Activated CD8-positive, alpha-beta T cell treated with anti-CD3 and anti-CD28 coated beads for 36 hours (primary cell): ENCODE measurements around the gene HNRNPUL1. TPM values are rescaled to one million over a fixed set of nuclear protein-coding genes. Genes with fewer than 3 reads are reported as not detected.

Experiments used
- ATAC-seq: fragments of 200-7000 bp; cut with Tn5 transposase; one replicate; pipeline ENCODE4 v1.10.0; 2021; ENCODE audit warnings: mild to moderate bottlenecking, moderate library complexity
- CTCF ChIA-PET: fragments of 350-600 bp; sonication (Branson Sonifier 250); formaldehyde crosslinking; loops from one replicate; lab custom pipeline; 2021; ENCODE audit warnings: antibody characterized with exemption; lab: Charles Lee
- POLR2A ChIA-PET: fragments of 350-600 bp; sonication (Branson Sonifier 250); formaldehyde crosslinking; loops from one replicate; lab custom pipeline; 2021; ENCODE audit warnings: antibody characterized with exemption; lab: Charles Lee
- DNase-seq: peaks from one replicate; pipeline ENCODE4 v3.0.0-alpha.2; 2020
- H3K27ac Mint-ChIP-seq: one replicate; pipeline ENCODE4 v1.8.0; 2021; ENCODE audit warnings: mild to moderate bottlenecking, mixed read lengths
- H3K27me3 Mint-ChIP-seq: one replicate; pipeline ENCODE4 v1.8.0; 2021; ENCODE audit warnings: mixed read lengths
- H3K36me3 Mint-ChIP-seq: one replicate; pipeline ENCODE4 v1.8.0; 2021; ENCODE audit warnings: low read depth, mixed read lengths
- H3K4me1 Mint-ChIP-seq: one replicate; pipeline ENCODE4 v1.8.0; 2021; ENCODE audit warnings: low read depth, mixed read lengths
- H3K4me3 Mint-ChIP-seq: one replicate; pipeline ENCODE4 v1.8.0; 2021; ENCODE audit warnings: mild to moderate bottlenecking, moderate library complexity, mixed read lengths
- H3K9me3 Mint-ChIP-seq: one replicate; pipeline ENCODE4 v1.8.0; 2021; ENCODE audit warnings: mixed read lengths
- intact Hi-C: fragments of 100-400 bp; cut with micrococcal nuclease; formaldehyde crosslinking; loops from one replicate; pipeline ENCODE4 v1.10.0; 2022
- total RNA-seq, 2 experiments: library from RNA; stranded (reverse); gene quantifications; one replicate each; pipeline ENCODE4 v1.2.3, GENCODE V29; 2021
- TF ChIP-seq, protein P1 (sequence below): fragments of 200-600 bp; IDR thresholded peaks from one replicate; pipeline ENCODE4 v1.8.0; 2022; ENCODE audit warnings: antibody characterized with exemption, mild to moderate bottlenecking

The HNRNPUL1 gene
- total RNA-seq, 2 experiments from 2014 or later: 257 to 259 TPM

DNA sequence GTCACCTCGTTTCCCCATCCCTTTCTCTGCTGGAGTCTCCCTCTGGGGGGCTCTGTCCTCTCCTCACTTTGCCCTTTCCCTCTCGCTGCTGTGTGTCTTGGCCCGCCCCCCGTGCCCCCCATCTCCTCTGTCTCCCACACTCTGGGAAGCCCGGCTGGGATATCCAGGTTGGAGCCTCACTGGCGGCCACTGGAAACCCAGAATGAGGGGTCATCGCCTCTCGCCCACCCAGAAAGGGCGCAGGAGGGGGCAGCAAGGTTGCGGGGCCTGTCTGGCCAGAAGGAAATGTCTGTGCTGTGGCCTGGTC is 61.4 kb downstream of the HNRNPUL1 start:
- no peak for DNase-seq
- Mint-ChIP-seq H3K27ac (peak overlapping the region; percentile 80), H3K9me3 (no peaks in the 10 kb centered on the region), H3K36me3 (peaks cover 50% of the 10 kb centered on the region), H3K27me3 (no peaks in the 10 kb centered on the region), H3K4me1 (peaks cover 68% of the 10 kb centered on the region), H3K4me3 (no peak overlapping the region)
- intact Hi-C loops: no loop called here
- POLR2A ChIA-PET: interaction anchor here (1.6 to 4.1 kb wide), 4 partner anchors 9 to 24 kb away, joined by 4 to 29 read pairs (median 10); partner anchors contain the start of gene CCDC97
- no peak for ATAC-seq
- TF ChIP-seq, protein P1, sequence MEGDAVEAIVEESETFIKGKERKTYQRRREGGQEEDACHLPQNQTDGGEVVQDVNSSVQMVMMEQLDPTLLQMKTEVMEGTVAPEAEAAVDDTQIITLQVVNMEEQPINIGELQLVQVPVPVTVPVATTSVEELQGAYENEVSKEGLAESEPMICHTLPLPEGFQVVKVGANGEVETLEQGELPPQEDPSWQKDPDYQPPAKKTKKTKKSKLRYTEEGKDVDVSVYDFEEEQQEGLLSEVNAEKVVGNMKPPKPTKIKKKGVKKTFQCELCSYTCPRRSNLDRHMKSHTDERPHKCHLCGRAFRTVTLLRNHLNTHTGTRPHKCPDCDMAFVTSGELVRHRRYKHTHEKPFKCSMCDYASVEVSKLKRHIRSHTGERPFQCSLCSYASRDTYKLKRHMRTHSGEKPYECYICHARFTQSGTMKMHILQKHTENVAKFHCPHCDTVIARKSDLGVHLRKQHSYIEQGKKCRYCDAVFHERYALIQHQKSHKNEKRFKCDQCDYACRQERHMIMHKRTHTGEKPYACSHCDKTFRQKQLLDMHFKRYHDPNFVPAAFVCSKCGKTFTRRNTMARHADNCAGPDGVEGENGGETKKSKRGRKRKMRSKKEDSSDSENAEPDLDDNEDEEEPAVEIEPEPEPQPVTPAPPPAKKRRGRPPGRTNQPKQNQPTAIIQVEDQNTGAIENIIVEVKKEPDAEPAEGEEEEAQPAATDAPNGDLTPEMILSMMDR: no peak
- CTCF ChIA-PET: interaction anchor here (0.7 kb wide), 1 partner anchor 27 kb away, joined by 3 read pairs; no protein-coding TSS in a partner anchor

GRCh38 chr19:41325947-41326706 is 62.0 kb downstream of the HNRNPUL1 start:
- intact Hi-C loops: no loop called here
- ChIA-PET CTCF (interaction anchor here (1.7 kb wide), 1 partner anchor 26 kb away, joined by 7 read pairs; no protein-coding TSS in a partner anchor), POLR2A (interaction anchor here (1.2 to 4.1 kb wide), 6 partner anchors 9 to 61 kb away, joined by 4 to 29 read pairs (median 6); partner anchors contain the start of gene CCDC97)
- DNase-seq (peak; percentile 58), ATAC-seq (no peak)
- H3K27me3 Mint-ChIP-seq: no peaks in the 10 kb centered on the region
- no peaks in the 10 kb centered on the region for H3K9me3 Mint-ChIP-seq
- TF ChIP-seq, protein P1: no peak
- peak overlapping the region; percentile 91 for H3K27ac Mint-ChIP-seq
- H3K4me3 Mint-ChIP-seq: peak overlapping the region; percentile 66
- peaks cover 50% of the 10 kb centered on the region for H3K36me3 Mint-ChIP-seq
- H3K4me1 Mint-ChIP-seq: peaks cover 67% of the 10 kb centered on the region

DNA sequence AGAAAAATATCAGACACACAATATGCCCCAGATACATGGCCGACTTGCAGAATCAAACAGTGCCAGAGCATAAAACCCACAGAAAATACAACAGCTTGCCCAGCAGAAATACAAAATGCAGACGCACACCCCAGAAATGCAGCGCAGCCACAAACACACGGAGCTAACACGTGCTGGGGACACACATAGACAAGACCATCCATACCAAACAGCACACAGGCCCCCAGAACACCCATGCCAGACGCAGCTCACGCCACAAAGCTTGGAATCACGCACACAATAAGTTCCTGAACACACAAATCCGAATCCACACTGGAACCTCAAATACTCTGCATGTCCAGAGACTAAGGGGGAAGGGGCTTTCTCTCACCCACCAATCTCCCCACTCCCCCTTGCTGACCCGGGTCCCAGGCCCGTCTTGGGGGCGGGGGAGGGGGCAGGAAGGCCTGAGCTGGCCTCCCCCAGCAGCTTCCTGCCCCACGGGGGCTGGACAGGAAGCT is 63.0 kb downstream of the HNRNPUL1 start:
- Mint-ChIP-seq H3K4me1 (peaks cover 67% of the 10 kb centered on the region), H3K4me3 (peak overlapping the region; percentile 66), H3K27me3 (no peaks in the 10 kb centered on the region), H3K36me3 (peaks cover 51% of the 10 kb centered on the region), H3K27ac (peak overlapping the region; percentile 91), H3K9me3 (no peaks in the 10 kb centered on the region)
- intact Hi-C loops: no loop called here
- DNase-seq: peak; percentile 36
- ChIA-PET POLR2A (interaction anchor here (0.6 to 4.1 kb wide), 9 partner anchors 9 to 563 kb away, joined by 3 to 29 read pairs (median 4); partner anchors contain the start of gene CCDC97), CTCF (interaction anchor here (1.0 to 1.7 kb wide), 4 partner anchors 18 to 63 kb away, joined by 3 to 7 read pairs (median 6); partner anchors contain the start of gene HNRNPUL1)
- TF ChIP-seq, protein P1: no peak
- ATAC-seq: no peak

- Mint-ChIP-seq H3K27me3 (no peaks in the 10 kb centered on the region), H3K4me3 (peak overlapping the region; percentile 65), H3K36me3 (peaks cover 52% of the 10 kb centered on the region), H3K4me1 (peaks cover 68% of the 10 kb centered on the region), H3K9me3 (no peaks in the 10 kb centered on the region), H3K27ac (peak overlapping the region; percentile 96)
- ChIA-PET POLR2A (interaction anchor here (0.7 to 4.1 kb wide), 10 partner anchors 8 to 64 kb away, joined by 3 to 29 read pairs (median 4); partner anchors contain the start of genes CCDC97 and HNRNPUL1), CTCF (interaction anchor here (1.0 to 1.7 kb wide), 4 partner anchors 19 to 64 kb away, joined by 3 to 7 read pairs (median 6); partner anchors contain the start of gene HNRNPUL1)
- intact Hi-C loops: no loop called here
- peak; percentile 73 for ATAC-seq
- TF ChIP-seq, protein P1: no peak
- peak; percentile 94 for DNase-seq
Observed at GRCh38 chr19:41327576-41328156, 63.5 kb downstream of the HNRNPUL1 start.
